PC-9 (cell line): ENCODE results near the gene MUC5AC. TPM values are rescaled to one million over a fixed set of nuclear protein-coding genes. Genes with fewer than 3 reads are reported as not detected.

ENCODE experiments used
- BruUV-seq: library from RNA; stranded (reverse); fragments of 400-500 nt; replicated peaks from 2 replicates; lab custom pipeline; 2021; lab: Mats Ljungman, UMichigan
- CTCF ChIA-PET: fragments of 300-600 bp; sonication (Branson Sonifier 250); formaldehyde crosslinking; loops from one replicate; lab custom pipeline; 2022; ENCODE audit warnings: antibody characterized with exemption; lab: Charles Lee
- POLR2A ChIA-PET: fragments of 300-600 bp; sonication (Branson Sonifier 250); formaldehyde crosslinking; loops from one replicate; lab custom pipeline; 2022; ENCODE audit warnings: antibody characterized with exemption; ENCODE audit not compliant: unreplicated experiment; lab: Charles Lee
- DNase-seq, 2 experiments: peaks; one replicate each; pipeline versions ENCODE4 v3.0.0 to v3.0.0-alpha.2; 2015 to 2022; ENCODE audit warnings: mixed read lengths in 1 of 2
- H2AFZ ChIP-seq: fragments of 200-600 bp; sonication (generic); 2 replicates; pipeline ENCODE4 v1.8.1; 2017; ENCODE audit warnings: antibody characterized with exemption
- H3F3A ChIP-seq: fragments of 200-600 bp; sonication (generic); 2 replicates; pipeline ENCODE4 v1.8.1; 2017; ENCODE audit warnings: antibody characterized with exemption, mild to moderate bottlenecking, low read depth; ENCODE audit not compliant: insufficient read depth
- H3K27ac ChIP-seq: fragments of 200-600 bp; sonication (generic); 2 replicates; pipeline ENCODE4 v1.6.1; 2016; ENCODE audit warnings: mixed run types
- H3K27me3 ChIP-seq: fragments of 200-600 bp; sonication (generic); 2 replicates; pipeline ENCODE4 v1.6.1; 2016; ENCODE audit warnings: low read depth, mixed run types; ENCODE audit not compliant: insufficient read depth
- H3K36me3 ChIP-seq: fragments of 200-600 bp; sonication (generic); 2 replicates; pipeline ENCODE4 v1.6.1; 2016; ENCODE audit warnings: low read depth, mixed run types
- H3K4me1 ChIP-seq: fragments of 200-600 bp; sonication (generic); replicated peaks from 2 replicates; pipeline ENCODE4 v1.6.1; 2016; ENCODE audit warnings: mixed run types; ENCODE audit not compliant: insufficient read depth
- H3K4me2 ChIP-seq: fragments of 200-600 bp; sonication (generic); 2 replicates; pipeline ENCODE4 v1.6.1; 2017; ENCODE audit warnings: mixed run types
- H3K4me3 ChIP-seq: fragments of 200-600 bp; sonication (generic); 2 replicates; pipeline ENCODE4 v1.6.1; 2016; ENCODE audit warnings: mixed run types
- H3K79me2 ChIP-seq: fragments of 200-600 bp; sonication (generic); 2 replicates; pipeline ENCODE4 v1.6.1; 2017; ENCODE audit warnings: low read depth, mixed run types
- H3K9me2 ChIP-seq: fragments of 200-600 bp; sonication (generic); 2 replicates; pipeline ENCODE4 v1.8.1; 2017; ENCODE audit warnings: mild to moderate bottlenecking; ENCODE audit not compliant: insufficient read depth
- H3K9me3 ChIP-seq: fragments of 200-600 bp; sonication (generic); 2 replicates; pipeline ENCODE4 v1.8.1; 2016; ENCODE audit warnings: low read depth; ENCODE audit not compliant: insufficient read depth
- H4K20me1 ChIP-seq: fragments of 200-600 bp; sonication (generic); 2 replicates; pipeline ENCODE4 v1.8.1; 2017; ENCODE audit not compliant: insufficient read depth
- CTCF ChIP-seq: fragments of 200-600 bp; sonication (generic); conservative IDR thresholded peaks from 2 replicates; pipeline ENCODE4 v1.6.1; 2017; ENCODE audit warnings: mixed run types, antibody characterized with exemption, mild to moderate bottlenecking, moderate library complexity
- EZH2 ChIP-seq: fragments of 200-600 bp; sonication (generic); IDR thresholded peaks from 2 replicates; pipeline ENCODE4 v1.8.0; 2017; ENCODE audit warnings: antibody characterized with exemption, low read depth
- intact Hi-C: fragments of 100-400 bp; cut with micrococcal nuclease; formaldehyde crosslinking; loops from one replicate; pipeline ENCODE4 v1.10.0; 2022; ENCODE audit not compliant: unreplicated experiment
- total RNA-seq: library from RNA; stranded (reverse); gene quantifications from 2 replicates; pipeline ENCODE4 v1.2.3, GENCODE V29; 2021

MUC5AC gene
- total RNA-seq, 1 experiment from 2014 or later = 0.09 TPM

GRCh38 chr11:1203505-1204271 lies 45.9 kb downstream of the MUC5AC start:
- H3K79me2 ChIP-seq = no peaks in the 10 kb centered on the region
- peak; percentile 92 to 93 for DNase-seq
- intact Hi-C loops = loop anchor here (1.0 to 10.0 kb wide), 6 partner anchors 30 to 314 kb away; partner anchors contain the start of gene BRSK2
- TF ChIP-seq CTCF (no peak), EZH2 (no peak)
- CTCF ChIA-PET = no interaction called here
- no peaks in the 10 kb centered on the region for H3K36me3 ChIP-seq
- H3K4me1 ChIP-seq = peaks cover 45% of the 10 kb centered on the region
- POLR2A ChIA-PET = interaction anchor here (0.6 to 0.7 kb wide), 2 partner anchors 21 to 385 kb away, joined by 5 to 6 read pairs; partner anchors contain the start of gene PNPLA2
- no peak overlapping the region for H3K4me3 ChIP-seq
- no peaks in the 10 kb centered on the region for H3K9me3 ChIP-seq
- peak overlapping the region; percentile 54 for H3K4me2 ChIP-seq
- H3K27ac ChIP-seq = peak overlapping the region; percentile 74
- peaks cover 4% of the 10 kb centered on the region for H3F3A ChIP-seq
- H2AFZ ChIP-seq = no peak overlapping the region
- no peaks in the 10 kb centered on the region for H3K9me2 ChIP-seq
- H3K27me3 ChIP-seq = no peaks in the 10 kb centered on the region
- H4K20me1 ChIP-seq = no peaks in the 10 kb centered on the region
- no TSS peak for BruUV-seq

DNA sequence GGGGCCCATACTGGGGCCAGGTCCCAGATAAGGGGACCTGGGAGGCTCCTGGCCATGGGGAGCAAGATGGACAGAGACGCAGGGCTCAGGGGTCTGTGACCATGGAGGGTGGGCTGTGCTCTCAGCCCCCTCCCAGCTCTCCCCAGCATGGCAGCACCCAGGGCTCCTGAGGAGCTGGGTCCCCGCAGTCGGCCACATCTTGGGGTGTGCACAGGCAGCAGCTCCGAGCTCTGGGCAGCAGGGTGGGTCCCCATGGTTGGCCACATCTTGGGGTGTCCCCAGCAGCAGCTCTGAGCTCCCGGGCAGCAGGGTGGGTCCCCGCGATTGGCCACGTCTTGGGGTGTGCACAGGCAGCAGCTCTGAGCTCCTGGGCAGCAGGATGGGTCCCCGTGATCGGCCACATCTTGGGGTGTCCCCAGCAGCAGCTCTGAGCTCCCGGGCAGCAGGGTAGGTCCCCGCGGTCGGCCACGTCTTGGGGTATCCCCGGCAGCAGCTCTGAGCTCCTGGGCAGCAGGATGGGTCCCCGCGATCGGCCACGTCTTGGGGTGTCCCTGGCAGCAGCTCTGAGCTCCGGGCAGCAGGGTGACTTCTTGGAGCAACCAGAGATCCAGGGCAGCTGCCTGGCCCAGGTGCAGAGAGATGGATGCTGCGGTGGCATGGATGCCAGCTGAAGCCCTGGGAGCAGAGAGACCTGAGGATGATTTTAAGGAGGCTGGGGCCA lies 46.8 kb downstream of the MUC5AC start:
- Histone ChIP-seq H3K36me3 (no peaks in the 10 kb centered on the region), H4K20me1 (no peaks in the 10 kb centered on the region), H3K79me2 (no peaks in the 10 kb centered on the region), H3K4me2 (peak overlapping the region; percentile 54), H3K27ac (peak overlapping the region; percentile 74), H2AFZ (no peak overlapping the region), H3K9me2 (no peaks in the 10 kb centered on the region), H3K4me3 (no peak overlapping the region), H3K27me3 (no peaks in the 10 kb centered on the region), H3F3A (peaks cover 4% of the 10 kb centered on the region), H3K9me3 (no peaks in the 10 kb centered on the region), H3K4me1 (peaks cover 44% of the 10 kb centered on the region)
- intact Hi-C loops = loop anchor here (5.0 to 10.0 kb wide), 4 partner anchors 58 to 313 kb away; partner anchors contain the start of gene BRSK2
- no peak for DNase-seq
- ChIA-PET CTCF (no interaction called here), POLR2A (no interaction called here)
- TF ChIP-seq CTCF (no peak), EZH2 (no peak)
- no TSS peak for BruUV-seq

DNA sequence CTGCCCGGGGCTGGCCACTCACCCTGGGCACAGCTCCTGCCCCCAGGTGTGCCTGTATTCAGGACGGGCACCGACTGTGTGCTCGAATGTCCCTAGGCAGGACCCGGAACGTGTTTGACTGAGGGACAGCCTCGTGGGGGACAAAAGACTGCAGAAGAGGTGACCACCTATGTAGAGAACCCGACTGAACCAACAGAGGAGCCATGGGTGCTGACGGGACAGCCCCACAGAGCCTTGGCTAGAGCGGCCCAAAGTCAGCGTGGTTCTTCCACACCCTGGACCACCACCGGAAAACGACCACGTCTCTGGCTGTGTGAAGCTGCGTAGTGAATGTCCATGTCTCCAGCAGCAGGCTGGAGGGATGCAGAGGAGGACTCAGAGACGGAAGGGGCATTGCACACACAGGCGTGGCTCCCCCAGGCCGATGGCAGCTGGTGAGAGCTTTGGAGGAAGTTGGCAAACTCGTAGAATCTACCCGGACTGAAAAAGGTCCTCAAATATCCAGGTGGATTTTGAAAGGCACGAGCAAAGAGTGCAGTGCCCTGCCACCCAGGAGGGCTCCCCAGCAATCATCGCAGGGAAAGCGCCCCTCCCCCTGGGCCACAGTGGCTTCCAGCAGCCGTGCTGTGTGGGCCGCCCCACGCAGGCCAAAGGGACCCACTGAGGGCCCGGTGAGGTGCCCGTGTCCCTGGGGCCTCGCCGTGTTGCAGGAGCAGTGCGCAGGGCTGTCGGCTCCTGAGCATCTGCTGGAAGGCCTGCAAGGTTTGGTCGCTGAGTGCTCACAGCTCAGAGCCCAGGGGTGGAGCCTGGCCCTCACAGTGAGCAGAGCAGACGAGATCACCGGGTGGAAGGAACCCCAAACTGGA lies 47.6 kb downstream of the MUC5AC start:
- no TSS peak for BruUV-seq
- Histone ChIP-seq H3K36me3 (no peaks in the 10 kb centered on the region), H2AFZ (no peak overlapping the region), H3K4me3 (no peak overlapping the region), H4K20me1 (no peaks in the 10 kb centered on the region), H3F3A (peaks cover 4% of the 10 kb centered on the region), H3K9me2 (no peaks in the 10 kb centered on the region), H3K4me1 (peaks cover 38% of the 10 kb centered on the region), H3K9me3 (no peaks in the 10 kb centered on the region), H3K79me2 (no peaks in the 10 kb centered on the region), H3K4me2 (0 out of 2 replicates have a peak overlapping the region, but pooled peaks have one; percentile 10), H3K27me3 (no peaks in the 10 kb centered on the region), H3K27ac (no peak overlapping the region)
- TF ChIP-seq CTCF = no peak
- TF ChIP-seq EZH2 = no peak
- DNase-seq = no peak
- ChIA-PET POLR2A (no interaction called here), CTCF (no interaction called here)
- intact Hi-C loops = loop anchor here (10.0 kb wide), 1 partner anchor 91 kb away; no protein-coding TSS in a partner anchor
